HL-60/S4 treated with retinoic acid at 250 ng/mL for 4 days and 3 days (cell line): ENCODE results near the gene ADAM15.

Experiments used
- in situ Hi-C: fragments of 300-500 bp; cut with MboI; formaldehyde crosslinking; loops from 2 replicates; pipeline ENCODE4 v1.7.0; 2022; ENCODE audit warnings: low sequenced_read_pairs

ADAM15 gene, protein sequence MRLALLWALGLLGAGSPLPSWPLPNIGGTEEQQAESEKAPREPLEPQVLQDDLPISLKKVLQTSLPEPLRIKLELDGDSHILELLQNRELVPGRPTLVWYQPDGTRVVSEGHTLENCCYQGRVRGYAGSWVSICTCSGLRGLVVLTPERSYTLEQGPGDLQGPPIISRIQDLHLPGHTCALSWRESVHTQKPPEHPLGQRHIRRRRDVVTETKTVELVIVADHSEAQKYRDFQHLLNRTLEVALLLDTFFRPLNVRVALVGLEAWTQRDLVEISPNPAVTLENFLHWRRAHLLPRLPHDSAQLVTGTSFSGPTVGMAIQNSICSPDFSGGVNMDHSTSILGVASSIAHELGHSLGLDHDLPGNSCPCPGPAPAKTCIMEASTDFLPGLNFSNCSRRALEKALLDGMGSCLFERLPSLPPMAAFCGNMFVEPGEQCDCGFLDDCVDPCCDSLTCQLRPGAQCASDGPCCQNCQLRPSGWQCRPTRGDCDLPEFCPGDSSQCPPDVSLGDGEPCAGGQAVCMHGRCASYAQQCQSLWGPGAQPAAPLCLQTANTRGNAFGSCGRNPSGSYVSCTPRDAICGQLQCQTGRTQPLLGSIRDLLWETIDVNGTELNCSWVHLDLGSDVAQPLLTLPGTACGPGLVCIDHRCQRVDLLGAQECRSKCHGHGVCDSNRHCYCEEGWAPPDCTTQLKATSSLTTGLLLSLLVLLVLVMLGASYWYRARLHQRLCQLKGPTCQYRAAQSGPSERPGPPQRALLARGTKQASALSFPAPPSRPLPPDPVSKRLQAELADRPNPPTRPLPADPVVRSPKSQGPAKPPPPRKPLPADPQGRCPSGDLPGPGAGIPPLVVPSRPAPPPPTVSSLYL

DNA sequence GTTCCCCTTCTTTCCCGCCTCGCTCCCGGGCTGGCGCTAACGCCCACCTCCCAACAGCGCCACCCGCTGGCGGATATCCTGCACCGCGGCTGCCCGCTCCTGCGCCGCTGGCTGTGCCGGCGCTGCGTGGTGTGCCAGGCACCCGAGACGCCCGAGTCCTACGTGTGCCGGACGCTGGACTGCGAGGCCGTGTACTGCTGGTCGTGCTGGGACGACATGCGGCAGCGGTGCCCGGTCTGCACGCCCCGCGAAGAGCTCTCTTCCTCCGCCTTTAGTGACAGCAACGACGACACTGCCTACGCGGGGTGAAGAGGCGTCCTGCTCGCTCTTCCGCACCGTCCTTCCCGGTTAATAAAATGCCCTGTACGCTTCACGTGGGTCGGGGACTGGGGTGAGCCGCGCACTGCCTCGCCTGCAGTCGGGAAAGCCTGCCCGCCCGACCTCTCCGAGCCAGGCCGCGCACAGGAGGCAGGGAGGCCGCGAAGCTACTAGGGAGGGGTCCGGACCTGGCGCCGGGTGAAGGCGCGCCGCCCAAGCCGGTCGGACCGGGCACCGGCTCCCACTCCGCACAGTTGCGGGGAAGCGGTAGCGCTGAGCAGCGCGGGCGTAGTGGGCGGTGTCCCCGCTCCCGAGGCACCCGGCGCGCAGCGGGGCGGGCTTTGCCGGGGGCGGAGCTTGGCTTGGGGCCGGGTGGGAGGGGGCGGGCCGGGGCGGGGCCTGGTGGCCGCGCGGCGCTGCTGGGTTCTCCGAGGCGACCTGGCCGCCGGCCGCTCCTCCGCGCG, at the start of gene ADAM15:
Gene ADAM15, plus strand, starts transcription at position 757 of the 782 bp plus-strand sequence. CDS start 71 bp downstream, outside the sequence.
- in situ Hi-C loops = no loop called here

DNA sequence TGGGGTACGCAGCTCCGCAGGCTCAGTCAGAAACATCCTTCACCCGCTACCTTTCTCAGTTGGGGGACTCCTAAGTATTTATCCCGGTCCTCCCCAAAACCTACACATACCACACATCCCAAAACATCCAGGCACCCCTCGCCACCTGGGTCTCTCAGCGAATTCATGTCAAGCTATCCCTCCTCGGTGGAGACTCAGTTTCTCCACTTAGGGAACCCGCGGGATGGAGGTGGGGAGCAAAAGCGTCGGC, 49.8 kb upstream of the ADAM15 start:
- in situ Hi-C loops = no loop called here

DNA sequence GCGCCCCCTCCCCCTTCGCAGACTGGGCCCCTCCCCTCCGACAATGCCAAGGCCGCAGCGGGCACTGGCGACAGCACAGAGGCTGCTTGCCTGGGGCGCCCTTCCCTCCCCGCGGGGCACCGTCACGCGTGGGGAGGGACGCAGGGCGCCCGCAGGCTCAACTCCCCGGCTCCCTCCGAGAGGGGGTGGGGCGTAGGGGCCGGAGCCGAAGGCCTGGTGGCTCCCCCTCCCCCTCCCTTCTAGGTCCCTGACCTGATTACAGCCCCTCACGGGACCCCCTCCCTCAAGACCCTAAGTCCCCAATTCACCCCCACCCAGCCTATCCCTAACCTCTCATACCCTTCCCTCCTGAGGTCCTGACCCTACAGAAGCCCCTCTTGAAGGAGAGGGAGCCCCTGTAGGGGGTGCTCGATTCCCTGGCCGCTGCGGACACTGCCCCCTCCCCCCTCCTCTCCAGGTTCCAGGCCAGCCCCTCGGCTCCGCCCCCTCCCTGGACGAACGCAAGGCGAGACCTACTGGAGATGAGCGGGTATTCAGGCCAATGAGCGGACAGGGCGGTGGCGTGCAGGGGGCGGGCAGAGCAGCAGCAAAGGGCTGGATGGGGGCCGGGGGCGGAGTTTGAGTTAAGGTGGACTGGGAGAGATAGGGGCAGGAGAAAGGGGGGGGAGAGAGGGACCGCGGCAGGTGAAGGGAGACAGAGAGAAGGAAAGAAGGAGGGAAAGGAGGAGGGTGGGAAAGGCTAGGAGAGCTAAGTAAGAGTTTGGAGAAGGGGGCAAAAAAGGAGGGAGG, 49.2 kb upstream of the ADAM15 start:
- in situ Hi-C loops = no loop called here

DNA sequence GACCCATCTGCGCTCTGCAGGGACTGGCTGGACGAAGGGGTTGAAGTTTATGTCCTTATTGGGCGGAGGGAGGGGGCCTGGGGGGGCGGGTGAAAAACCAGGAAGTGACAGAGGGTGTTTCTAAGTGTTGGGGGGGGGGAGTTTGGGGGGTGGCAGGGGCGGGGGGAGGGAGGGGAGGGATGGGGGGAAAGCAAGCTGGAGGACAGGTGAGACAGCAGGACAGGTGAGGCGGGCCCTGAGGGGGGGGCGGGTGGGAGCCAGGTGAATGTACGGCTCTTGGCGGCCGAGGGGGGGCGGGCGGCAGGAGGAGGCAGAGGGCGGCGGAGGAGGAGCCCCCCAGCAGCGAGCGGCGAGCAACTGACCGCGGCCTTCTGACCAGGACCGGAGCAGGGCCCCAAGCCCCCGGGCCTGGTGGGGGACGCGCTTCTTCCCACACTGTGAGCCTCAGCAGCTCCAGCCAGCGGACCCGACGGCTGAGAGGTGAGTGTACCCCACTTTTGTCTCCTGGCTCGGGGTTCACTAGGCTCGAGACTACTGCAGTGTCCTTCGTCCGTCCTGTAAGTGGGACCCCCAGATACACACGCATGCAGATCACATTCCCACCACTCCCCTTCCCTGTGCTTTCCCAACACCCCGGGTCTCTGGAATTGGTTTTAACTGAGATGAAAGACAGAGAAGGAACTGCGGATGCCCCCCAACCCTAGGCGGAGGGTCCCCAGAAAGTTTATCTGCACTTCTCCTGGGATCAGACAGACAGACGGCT, 48.5 kb upstream of the ADAM15 start, which contains the start of gene ZBTB7B:
Gene ZBTB7B, plus strand, starts transcription at position 339 of the 763 bp plus-strand sequence. CDS start 11,859 bp downstream, outside the sequence.
- in situ Hi-C loops = no loop called here

DNA sequence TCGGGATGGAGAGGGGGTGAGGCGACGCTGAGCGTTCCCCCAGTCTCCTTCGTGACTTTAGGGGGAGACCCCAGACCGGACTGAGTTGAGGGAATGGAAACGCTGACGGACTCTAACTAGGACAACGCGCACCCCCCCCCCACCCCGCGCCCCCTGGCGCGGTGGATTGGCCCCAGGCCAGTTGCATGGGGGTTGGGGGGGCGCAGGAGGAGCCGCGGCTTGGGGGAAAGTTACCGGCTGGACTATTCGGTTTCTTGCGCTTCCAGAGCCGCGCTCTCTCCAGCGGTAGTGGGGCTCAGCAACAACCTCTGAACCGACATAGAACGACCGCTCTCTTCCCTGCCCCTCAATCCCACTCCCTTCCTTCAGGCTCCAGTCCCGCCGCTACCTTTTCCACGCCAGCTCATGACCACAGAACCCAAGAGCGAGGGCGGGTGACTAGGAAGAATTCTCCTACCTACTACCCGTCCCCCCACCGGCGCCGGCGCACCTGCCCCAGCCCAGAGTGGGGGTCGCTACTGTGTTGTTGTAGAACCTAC, 47.8 kb upstream of the ADAM15 start:
- in situ Hi-C loops = no loop called here

DNA sequence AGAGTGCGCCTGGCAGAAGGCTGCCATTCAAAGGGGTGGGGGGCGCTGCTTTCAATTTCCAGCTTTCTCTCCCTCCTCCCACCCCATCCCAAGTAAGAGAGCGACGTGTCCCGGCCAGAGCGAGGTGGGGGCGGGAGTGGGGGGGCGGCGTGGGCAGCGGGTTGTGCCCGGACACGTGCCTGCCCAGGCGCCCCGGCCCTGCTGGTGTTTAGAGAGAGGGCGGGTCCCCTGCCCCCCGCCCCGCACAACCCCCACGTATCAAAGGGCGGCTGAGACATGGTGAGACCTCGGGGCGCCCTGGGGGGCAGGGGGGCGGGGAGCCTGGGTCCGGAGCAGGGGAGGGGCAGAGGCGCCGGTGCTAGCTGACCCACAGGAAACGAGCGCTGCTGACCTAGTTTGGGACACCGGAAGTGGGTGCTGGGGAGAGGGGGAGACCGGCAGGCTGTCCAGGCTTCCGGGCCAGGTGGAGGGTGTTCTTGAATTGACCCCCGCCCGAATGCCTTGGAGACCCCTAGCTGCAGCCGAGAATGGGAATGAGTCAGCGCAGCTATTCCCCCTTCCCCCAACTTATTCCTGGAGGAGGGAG, 47.3 kb upstream of the ADAM15 start:
- in situ Hi-C loops = no loop called here

DNA sequence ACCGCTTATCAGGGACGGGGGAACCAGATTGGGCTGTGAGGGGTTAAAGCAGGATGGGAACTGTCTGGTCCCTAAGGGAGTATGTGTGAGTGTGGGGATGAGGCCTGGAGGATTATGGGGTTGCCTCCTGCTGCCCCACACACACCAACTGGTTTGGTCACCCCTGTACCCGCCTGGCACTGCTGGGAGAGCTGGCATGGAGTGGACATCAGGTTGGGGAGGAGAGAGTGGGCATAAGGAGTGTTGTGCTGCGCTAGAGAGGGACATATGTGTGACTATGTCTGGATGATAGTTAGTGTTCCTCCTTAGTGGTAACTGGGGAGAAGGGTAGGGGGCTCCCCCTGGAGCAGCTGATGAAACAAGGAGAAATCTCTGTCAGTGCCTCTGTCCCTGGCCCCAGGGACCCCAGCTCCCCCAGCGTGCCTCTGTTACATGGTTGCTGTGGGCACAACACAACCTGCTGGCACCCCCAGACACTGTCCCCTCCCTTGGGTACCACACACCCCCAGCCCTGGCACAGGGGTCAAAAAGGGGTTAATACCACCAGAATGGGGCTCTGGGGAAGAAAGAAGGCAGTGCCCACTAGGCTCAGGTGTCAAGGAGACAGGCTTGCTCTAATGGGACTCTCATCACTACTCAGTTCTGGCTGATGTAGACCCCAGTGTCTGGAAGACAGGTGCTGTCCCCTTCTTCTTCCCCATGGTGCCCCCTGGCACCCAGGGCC, 46.6 kb upstream of the ADAM15 start:
- in situ Hi-C loops = no loop called here

DNA sequence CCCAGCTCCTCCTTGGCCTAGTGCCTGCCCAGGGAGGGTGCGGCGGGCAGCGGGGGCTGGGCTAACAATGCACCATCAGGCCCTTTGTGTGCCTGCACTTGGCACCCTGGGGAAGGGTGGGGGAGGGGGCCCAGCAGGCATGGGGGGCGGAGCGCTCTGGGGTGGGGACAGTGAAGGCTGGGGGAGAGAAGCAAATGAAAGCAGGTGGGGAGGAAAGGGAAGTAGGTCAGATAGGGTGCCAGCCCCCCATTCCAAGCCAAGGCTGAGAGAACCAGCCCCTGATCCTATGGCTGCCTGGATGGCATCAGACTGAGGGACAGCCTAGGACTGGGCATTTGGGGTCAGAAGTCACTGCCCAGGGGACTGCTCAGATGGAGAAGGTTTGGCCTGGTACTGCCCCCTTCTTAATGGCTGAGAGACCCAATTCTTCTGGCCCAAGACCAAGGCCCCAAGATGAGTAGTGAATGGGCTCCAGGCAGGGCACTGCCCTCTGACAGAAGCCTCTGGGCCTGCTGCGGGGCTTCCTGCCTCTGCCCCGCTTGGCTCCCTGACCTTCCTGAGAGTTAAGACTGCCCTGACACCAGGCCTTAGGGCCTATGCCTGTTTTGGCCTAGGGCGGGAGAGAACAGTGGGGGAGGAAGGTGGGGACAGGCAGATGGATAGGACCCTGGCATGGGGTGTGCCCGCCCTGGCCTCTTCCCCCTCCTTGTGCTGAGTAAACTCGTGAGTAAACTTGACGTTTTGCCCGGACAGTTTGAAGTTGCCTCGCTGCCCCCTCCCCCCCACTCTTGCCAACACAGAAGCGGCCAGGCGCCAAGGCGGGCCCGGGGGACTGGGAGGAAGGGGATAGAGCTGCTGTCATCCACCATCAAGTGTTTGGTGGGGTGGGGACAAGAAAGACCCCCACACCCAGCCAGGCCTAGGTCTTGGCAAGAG, 45.8 kb upstream of the ADAM15 start:
- in situ Hi-C loops = no loop called here

DNA sequence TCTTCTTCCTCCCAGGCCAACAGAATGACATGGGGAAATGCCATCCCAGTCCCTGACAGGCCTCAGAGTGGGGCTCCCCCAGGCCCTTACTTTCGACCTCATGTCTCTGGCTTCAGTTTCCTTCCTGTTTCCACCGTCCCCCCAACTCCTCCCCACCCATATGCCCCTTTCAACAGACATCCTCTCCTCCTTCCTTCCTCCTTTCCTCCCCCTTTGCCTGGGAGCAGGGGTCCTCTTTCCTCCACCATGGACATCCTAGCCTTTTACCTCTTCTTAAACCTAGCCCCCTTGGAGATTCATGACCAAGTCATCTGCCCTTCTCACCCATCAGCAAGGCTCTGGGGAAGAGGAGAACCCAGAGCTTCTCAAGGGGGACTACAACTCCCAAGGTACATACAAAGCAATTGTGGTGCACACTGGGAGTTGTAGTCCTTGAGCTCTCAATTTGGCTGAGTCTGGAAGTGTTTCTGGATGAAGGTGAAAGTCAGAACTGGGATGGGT, 44.5 kb upstream of the ADAM15 start:
- in situ Hi-C loops = no loop called here

DNA sequence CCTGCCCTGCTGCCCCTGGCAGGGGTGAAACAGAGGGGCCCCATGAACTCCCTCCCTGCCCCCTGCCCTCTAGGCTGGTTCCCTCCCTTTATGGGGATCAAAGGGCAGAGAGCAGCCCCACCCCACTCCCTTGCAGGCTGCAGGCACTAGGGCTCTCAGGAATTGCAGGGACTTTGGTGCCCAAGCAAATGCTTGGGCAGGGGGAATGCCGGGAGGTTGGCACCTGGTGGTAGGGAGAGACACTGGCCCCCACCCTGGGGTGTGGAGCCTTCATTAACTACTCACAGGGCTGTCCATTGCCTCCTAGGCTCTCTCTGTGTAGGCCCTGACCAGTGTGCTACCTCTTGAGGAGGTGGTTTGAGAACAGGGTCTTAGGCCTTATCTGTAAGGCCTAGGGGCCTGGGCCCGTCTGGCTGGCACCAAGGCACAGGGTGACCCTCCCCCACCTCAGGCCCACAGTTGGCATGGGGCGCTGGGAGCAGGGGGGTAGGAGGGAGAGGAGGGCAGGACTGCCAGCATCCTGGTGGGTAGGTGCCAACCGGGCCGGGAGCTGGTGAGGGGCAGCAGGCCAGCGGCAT, 43.8 kb upstream of the ADAM15 start:
- in situ Hi-C loops = no loop called here

DNA sequence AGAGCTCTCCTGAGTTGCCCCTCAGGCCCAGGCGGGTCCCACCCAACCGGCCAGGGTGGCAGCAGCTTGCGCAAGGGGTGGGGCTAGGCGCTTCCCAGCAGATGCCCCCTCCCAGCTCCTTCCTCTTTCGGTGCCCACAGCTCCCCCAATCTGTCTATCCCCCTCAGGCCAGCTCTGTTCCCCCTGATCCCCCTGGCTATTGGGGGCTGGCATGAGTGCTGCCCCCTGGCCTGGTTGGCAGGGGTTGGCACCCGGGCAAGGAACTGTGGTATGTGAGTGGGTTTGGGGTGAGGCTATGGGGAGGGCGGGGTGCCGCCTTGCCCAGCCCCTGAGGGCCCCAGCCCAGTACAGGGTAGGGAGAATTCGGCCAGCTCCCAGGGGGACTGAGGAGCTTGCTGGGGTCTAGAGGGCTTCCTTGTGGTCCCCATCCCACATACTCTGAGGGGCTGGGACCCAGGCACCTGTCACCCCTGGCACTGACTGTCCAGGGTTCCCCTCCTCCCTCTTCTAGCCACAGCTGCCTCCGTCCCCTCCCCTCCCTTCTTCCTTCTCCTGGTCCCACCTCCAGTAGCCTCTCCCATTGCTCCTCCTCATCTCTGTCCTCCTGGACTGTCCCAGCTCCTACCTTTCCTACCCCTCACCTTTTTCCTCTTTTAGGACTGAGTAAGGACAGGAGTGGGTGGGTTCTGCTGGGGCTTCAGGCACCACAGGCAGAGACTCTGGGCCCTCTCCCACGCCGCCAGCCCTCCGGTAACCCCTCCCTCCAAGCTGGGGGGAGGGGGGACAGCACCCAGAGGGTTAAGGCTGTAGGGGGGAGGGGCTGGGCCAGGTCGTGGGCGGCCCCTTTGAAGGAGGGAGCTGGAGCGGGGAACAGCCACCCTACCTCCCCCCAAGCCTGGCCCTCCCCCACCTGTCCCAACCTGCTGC, 42.8 kb upstream of the ADAM15 start:
- in situ Hi-C loops = no loop called here

DNA sequence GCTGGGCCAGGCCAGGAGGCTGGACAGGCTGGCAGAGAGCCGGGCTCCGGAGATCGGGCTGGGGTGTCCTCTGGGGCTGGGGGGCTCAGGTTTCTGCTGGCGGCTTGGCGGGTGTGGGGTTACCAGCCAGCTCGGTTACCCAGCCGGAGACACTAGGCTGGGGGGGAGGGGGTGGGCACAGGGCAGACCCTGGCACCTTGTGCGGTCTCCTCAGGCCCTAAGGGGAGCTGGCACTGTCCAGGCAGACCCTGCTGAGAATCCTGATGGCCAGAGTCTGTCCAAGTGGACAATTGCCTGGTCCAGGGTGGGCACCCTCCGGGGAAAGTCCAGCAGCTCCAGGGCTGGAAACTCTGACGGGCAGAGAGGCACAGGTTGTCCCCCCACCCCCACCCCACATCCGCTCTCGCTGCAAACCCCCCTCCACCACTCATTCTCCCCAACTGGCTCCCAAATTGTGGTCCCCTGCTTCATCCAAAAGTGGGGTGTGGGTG, 41.9 kb upstream of the ADAM15 start:
- in situ Hi-C loops = no loop called here

DNA sequence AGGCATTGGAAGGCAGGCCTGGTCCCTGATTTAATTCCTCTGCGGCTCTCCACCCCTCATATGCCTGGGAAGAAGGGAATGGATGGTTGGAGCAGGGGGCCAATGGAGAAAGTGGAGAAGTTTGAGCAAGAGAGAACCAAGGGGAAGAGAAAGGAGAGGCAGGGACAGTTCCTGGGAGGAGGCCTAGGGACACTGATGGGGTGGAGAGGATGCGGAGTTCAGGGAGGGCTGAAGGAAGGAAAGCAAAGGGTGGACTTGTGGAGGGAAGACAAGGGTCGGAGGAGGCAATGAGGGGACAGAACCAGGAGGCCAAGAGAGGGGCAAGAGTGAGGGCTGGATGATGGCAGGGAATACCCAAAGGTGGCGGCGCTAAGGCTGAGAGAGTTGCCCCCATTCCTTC, 41.4 kb upstream of the ADAM15 start:
- in situ Hi-C loops = no loop called here

DNA sequence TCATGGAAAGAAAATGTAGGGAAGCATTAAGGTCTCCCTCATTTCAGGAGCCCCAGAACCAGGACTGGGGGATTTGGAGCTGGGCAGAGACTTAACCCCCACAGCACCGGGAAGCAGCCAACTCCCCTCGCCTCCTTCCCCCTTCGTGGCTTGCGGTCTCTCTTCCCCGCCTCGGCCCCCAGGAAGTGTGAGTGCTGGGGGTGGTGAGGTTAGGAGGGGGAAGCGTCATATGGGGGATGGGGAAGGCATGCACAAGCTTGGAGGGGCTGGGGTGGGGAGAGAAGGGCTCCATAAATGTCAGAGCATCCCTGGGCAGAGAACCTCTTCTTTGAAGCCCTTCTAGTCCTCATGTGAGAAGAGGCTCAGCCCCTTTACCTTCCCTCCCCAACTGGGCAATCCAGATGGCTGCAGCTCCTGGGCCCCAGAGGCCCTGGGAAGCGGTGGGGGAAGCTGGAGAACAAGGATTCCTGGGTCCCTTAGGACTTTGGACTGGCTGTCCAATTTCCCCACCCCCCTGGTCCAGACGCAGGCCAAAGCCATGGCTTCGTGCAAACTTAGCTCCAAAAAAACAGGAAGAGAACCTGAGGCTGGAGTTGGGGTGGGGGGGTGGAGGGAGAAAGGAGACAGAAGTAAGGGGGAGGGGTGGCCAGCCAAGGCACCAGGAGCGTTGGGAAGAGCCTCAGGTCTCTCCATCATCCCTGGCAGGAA, 40.8 kb upstream of the ADAM15 start:
- in situ Hi-C loops = no loop called here

DNA sequence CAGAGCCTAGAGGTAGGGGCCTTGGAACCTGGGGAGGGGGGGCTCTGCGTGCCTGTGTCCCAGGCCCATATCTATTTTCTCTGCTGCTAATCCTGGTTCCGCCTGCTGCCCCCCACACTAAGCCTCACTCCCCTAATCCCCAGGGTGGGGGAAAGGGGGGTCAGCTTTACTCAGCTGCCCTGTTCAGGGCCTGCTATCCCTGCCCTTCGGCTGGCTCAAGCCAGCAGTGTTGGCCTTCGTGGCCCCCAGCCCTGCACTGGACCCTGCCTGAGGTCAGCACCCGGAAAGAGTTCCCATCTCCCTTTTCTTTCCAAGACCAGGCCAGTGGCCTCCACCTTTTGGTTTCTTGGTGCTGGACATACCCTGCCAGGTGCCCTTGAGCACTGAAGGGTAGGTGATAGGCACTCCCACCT, 40.1 kb upstream of the ADAM15 start:
- in situ Hi-C loops = no loop called here
